Fibroblast of pulmonary artery (primary cell): ENCODE data around the gene SLC25A1.

Source experiments
- DNase-seq: peaks from one replicate; pipeline ENCODE4 v3.0.0-alpha.2; 2010; ENCODE audit warnings: low read depth
- H3K4me3 ChIP-seq: replicated peaks from 2 replicates; pipeline ENCODE4 v1.5.1; 2011; ENCODE audit warnings: low read depth, mild to moderate bottlenecking, control low read depth, low read length, moderate library complexity
- TF ChIP-seq, protein P1 (sequence below): IDR thresholded peaks from 2 replicates; pipeline ENCODE4 v1.5.1; 2011; ENCODE audit warnings: mild to moderate bottlenecking, control low read depth, low read length, inconsistent platforms; ENCODE audit errors: missing control alignments

The SLC25A1 gene

GRCh38 chr22:19148417-19149046, 30.0 kb downstream of the SLC25A1 start:
- DNase-seq, result no peak
- TF ChIP-seq, protein P1, sequence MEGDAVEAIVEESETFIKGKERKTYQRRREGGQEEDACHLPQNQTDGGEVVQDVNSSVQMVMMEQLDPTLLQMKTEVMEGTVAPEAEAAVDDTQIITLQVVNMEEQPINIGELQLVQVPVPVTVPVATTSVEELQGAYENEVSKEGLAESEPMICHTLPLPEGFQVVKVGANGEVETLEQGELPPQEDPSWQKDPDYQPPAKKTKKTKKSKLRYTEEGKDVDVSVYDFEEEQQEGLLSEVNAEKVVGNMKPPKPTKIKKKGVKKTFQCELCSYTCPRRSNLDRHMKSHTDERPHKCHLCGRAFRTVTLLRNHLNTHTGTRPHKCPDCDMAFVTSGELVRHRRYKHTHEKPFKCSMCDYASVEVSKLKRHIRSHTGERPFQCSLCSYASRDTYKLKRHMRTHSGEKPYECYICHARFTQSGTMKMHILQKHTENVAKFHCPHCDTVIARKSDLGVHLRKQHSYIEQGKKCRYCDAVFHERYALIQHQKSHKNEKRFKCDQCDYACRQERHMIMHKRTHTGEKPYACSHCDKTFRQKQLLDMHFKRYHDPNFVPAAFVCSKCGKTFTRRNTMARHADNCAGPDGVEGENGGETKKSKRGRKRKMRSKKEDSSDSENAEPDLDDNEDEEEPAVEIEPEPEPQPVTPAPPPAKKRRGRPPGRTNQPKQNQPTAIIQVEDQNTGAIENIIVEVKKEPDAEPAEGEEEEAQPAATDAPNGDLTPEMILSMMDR, result no peak
- H3K4me3 ChIP-seq, result no peak overlapping the region

- TF ChIP-seq, protein P1, result no peak
- H3K4me3 ChIP-seq, result no peak overlapping the region
- DNase-seq, result no peak
Observed at GRCh38 chr22:19147195-19147780, 31.2 kb downstream of the SLC25A1 start.

DNA sequence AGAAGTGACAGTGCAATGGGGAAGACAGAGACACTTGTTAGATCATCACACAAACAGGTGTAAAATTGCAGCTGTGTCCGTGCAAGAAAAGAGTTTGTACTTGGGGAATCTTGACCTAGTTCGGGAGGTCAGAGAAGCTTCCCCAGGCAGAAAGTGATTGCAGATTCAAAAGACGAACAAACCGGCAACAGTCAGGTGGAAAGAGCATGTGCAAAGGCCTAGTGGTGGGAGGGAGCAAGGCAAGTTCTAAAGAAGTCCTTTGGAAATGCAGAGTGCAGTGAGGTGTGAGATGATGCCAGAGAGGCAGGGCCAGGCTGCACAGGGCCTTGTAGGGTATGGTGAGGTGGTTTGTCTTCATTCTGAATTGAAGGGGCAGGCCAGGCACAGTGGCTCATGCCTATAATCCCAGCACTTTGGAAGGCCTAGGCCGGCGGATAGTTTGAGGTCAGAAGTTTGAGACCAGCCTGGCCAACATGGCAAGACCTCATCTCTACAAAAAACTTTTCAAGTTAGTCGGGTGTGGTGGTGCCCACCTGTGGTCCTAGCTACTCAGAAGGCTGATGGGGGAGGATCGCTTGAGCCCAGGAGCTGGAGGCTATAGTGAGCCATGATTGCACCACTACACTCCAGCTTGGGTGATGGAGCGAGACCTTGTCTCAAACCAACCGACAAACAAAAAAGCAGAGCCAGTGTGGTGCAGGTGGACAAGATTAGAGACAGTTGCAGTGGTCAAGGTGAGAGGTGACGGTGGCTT, 32.1 kb downstream of the SLC25A1 start:
- TF ChIP-seq, protein P1, result no peak
- DNase-seq, result no peak
- H3K4me3 ChIP-seq, result no peak overlapping the region

GRCh38 chr22:19143967-19144400, 34.6 kb downstream of the SLC25A1 start:
- no peak for DNase-seq
- H3K4me3 ChIP-seq, result peak overlapping the region; percentile 99
- TF ChIP-seq, protein P1, result no peak

DNA sequence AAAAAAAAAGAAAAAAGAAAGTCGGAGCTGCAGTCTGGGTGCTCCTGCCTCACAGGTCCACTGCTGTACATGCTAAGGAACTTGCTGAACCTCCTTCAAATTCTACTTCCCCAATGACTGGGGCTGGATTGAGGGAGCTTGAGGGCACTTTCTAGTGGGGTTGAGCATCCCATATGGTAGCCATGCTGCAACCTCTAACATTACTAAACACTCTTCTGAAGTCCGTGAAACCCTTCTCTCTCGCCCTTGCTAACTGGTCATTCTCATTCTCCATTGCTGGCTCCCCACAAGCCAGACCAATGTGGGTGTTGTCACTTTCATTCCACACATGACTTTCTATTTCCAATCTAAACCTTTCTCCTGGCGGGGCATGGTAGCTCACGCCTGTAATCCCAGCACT, 35.3 kb downstream of the SLC25A1 start:
- peak overlapping the region; percentile 99 for H3K4me3 ChIP-seq
- DNase-seq, result no peak
- TF ChIP-seq, protein P1, result no peak

DNA sequence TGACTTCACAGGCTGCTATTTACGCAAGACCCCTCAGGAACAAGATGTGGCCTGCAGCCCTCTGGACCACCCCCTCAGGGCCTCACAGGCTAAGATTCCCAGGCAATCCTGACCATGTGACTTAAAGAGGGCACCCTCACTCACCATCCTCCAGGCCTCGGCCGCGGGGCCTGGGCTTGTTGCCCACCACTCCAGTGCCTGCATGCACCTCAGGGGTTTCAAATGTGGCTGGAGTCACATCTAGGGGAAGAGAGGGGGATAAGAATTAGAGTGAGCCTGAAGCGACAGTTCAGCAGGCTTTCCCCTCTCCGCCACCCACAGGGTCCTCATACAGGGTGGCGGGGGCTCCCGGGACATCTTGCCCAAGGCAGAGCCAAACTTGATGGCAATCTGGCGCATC, 36.1 kb downstream of the SLC25A1 start:
- TF ChIP-seq, protein P1, result no peak
- no peak for DNase-seq
- H3K4me3 ChIP-seq, result no peak overlapping the region
